ENCODE measurements around the gene DTX3. TPM values are rescaled to one million over a fixed set of nuclear protein-coding genes. Genes with fewer than 3 reads are reported as not detected.

The DTX3 gene, protein sequence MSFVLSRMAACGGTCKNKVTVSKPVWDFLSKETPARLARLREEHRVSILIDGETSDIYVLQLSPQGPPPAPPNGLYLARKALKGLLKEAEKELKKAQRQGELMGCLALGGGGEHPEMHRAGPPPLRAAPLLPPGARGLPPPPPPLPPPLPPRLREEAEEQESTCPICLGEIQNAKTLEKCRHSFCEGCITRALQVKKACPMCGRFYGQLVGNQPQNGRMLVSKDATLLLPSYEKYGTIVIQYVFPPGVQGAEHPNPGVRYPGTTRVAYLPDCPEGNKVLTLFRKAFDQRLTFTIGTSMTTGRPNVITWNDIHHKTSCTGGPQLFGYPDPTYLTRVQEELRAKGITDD
- total RNA-seq, result 7.2 TPM
- long read RNA-seq, partial matches to known transcripts, result 1 of 4 reads
- long read RNA-seq, other reads (novel, unspliced or antisense), result 2 of 4 reads

DNA sequence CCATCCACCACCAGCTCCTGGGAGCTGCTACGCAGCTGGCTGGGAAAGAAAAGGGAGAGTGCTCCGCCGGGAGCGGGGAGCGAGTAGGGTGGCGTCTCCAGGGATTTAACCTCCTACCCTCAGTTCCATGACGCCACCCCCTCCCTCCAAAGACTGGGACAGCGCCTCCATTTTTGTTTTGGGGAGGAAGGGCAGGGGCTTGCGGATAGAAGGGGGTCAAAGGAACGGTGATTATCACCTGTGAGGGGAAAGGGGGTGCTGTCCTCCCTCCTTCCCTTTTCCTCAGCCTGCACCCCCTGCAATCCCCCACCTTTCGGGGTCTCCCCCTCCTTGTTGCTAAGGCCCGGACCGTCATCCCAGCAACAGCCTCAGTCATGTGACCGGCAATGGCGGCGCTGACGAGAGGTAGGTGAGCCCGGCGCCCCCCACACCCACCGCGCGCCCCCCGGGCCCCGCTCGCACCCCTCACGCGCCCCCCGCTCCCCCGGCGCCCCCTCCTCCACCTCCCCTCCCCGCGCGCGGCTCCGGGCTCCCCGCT lies at the start of gene DTX3:
Gene DTX3 (plus strand): TSS at position 371 of the 538 bp plus-strand sequence. CDS start 1,694 bp downstream, outside the sequence.
- DNase-seq (ENCODE audit: low spot score), result peak; percentile 71

DNA sequence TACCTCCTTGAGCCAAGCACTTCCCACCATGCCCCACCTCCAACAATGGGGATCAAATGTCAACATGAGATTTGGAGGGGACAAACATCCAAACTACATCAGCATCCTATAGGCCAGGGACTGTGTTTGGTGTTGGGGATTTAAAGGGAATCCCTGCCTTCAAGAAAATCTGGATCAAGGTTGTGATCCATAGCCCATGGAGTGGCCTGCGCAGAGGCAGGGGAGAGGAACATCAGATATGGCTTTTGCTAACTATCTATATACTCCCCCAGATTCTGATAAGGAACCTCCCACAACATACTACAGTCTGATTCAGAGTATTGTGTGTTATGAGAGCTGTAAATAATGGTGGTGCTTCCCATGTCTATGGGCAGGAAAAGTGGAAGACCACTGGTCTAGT lies 49.7 kb upstream of the DTX3 start:
- no peak for DNase-seq (ENCODE audit: low spot score)

DNA sequence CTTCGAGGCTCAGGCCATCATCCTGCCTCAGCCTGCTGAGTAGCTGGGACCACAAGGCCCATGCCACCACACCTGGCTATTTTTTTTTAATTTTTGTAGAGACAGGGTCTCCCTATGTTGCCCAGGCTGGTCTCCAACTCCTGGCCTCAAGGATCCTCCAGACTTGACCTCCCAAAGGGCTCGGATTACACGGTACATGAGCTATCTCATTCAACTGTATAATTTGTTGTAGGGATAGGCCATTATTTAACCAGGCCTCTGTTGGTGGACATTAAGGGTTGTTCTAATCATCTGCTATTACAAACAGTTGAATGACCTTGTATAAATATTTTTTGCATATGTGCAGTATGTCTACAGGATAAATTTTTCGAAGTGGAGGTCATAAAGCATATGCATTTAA lies 45.8 kb upstream of the DTX3 start:
- no peak for DNase-seq (ENCODE audit: low spot score)

DNA sequence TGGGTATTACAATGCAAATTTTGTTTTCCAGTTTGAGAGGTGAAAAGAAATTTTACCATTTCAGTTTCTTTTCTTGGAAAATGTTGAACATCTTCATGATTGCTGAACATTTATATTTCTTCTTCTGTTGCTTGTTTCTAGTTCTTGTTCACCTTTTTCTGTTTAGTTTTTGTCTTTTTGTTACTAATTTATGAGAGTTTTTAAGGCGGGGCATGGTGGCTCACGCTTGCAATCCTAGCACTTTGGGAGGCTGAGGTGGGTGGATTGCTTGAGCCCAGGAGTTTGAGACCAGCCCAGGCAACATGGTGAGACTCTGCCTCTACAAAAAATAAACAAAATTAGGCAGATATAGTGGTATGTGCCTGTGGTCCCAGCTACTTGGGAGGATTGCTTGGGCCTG lies 44.1 kb upstream of the DTX3 start:
- DNase-seq (ENCODE audit: low spot score), result no peak

DNA sequence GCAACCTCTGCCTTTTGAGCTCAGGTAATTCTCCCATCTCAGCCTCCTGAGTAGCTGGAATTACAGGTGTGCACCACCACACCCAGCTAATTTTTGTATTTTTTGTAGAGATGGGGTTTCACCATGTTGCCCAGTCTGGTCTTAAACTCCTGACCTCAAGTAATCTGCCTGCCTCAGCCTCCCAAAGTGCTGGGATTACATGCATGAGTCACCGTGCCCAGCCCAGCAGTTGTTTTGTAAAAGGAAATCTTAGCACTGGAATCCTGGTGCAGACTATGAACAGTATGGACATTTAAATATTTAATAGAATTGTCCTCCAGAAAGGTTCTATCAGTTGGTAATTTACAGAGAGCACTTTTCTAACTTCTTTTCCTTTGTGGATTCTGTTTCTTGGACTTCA lies 43.5 kb upstream of the DTX3 start:
- DNase-seq (ENCODE audit: low spot score), result peak; percentile 26

DNA sequence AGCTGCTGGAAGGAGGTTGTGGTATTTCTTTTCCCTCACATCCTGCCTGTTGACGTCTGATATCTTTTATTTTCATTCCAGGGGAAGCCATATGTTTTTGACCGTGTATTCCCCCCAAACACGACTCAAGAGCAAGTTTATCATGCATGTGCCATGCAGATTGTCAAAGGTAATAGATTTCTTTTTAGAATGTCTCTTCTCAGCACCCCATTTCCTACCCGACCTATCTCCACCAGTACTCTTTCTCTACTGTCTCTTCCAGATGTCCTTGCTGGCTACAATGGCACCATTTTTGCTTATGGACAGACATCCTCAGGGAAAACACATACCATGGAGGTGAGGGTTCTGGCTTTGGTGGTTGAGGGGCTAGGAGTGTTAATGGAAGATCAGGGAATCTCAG lies 41.3 kb upstream of the DTX3 start:
- DNase-seq (ENCODE audit: low spot score), result no peak

DNA sequence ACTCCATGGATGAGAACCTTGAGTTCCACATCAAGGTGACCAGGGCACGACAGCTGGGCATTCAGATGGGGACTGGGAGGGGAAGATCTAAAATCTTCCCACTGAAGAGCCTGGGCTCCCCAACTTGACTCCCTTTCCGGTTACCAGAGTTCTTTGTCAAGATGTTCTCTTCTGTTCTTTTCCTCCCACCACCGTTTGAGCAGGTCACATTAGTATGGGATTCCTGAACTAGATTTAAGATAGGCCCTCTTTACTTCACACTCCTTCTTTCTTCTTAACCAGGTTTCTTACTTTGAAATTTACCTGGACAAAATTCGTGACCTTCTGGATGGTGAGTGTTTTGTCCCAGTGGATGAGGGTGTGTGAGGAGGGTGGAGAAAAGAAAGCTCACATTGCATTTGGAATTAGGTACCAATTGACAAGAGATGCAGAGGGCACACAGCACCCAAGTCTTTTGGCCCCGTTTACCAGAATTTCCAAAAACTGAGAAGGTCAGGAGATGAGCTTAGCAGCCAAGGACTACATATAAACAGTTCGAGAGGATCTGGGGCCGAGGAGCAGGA lies 40.4 kb upstream of the DTX3 start:
- DNase-seq (ENCODE audit: low spot score), result no peak

DNA sequence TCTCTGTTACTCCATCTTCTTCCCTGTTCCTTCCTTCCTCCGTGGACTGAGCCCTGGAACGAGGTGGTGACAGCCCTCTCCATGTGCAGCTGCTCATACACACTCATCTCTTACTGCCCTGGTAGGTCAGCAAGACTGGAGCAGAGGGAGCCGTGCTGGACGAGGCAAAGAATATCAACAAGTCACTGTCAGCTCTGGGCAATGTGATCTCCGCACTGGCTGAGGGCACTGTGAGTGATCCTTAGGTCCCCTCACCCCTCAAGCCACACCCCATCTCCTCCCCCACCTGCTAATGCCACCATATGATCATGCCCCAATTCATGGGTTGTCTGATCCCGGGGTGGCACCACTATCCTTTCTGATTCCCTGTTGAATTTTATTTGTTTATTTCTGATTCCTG lies 35.8 kb upstream of the DTX3 start:
- DNase-seq (ENCODE audit: low spot score), result peak; percentile 79

DNA sequence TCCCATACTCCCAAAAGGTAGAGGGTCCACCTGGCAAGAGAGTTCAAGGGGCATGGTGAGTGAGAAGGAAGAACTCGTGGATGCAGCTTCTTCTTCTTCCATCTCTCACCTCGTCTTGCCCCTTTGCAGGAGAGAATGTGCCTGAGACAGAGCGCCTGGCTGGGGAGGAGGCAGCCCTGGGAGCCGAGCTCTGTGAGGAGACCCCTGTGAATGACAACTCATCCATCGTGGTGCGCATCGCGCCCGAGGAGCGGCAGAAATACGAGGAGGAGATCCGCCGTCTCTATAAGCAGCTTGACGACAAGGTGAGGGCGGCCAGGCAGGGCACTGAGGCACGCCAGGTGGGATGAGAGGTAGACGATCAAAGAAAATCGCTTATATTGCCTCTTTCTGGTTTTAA lies 34.8 kb upstream of the DTX3 start:
- peak; percentile 82 for DNase-seq (ENCODE audit: low spot score)

DNA sequence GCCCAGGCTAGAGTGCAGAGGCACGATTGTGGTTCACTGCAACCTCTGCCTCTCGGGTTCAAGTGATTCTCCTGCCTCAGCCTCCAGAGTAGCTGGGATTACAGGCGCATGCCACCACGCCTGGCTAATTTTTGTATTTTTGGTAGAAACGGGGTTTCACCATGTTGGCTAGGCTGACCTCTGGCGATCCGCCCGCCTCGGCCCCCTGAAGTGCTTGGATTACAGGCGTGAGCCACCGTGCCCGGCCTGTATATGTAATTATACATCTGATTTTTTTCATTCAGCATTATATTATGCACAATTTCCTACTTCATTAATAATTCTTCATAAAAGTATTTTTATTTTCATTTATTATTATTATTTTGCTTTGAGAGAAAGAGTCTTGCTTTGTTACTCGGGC lies 34.2 kb upstream of the DTX3 start:
- peak; percentile 87 for DNase-seq (ENCODE audit: low spot score)

DNA sequence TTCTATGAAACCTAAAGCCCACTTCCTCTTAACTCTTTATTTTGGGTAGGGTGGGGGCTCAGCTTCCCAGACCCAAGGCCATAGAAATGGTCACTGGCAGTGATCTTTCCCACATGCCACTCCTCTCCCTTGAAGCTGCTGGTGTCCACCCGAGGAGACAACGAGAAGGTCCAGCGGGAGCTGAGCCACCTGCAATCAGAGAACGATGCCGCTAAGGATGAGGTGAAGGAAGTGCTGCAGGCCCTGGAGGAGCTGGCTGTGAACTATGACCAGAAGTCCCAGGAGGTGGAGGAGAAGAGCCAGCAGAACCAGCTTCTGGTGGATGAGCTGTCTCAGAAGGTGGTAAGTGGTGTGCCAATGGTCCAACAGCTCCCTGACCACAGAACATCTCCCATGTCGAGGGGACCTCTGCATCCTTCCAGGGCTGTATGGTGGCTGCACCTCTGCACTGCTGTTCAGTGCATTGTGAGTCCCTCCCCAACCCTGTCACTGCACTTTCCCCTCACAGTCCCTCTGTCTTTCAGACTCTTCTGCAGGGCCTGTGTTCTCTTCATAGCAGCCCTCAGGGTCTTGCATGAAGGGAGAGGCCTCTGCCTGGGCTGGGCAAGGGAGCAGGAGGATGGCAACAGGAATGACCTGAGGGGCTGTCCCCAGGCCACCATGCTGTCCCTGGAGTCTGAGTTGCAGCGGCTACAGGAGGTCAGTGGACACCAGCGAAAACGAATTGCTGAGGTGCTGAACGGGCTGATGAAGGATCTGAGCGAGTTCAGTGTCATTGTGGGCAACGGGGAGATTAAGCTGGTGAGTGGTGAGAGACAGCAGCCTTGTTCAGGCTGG lies 32.5 kb upstream of the DTX3 start:
- DNase-seq (ENCODE audit: low spot score), result peak; percentile 81

DNA sequence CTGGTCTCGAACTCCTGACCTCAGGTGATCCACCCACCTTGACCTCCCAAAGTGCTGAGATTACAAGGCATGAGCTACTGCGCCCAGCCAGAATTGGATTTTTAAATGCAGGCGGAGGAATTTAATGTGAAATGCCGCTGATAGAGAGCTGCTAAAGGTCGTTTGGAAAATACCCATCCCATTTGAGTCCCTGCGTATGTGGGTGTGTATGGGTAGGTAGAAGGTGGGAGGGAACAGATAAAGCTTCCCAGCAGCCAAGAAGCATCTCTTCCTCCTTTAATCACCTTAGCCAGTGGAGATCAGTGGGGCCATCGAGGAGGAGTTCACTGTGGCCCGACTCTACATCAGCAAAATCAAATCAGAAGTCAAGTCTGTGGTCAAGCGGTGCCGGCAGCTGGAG lies 29.8 kb upstream of the DTX3 start:
- DNase-seq (ENCODE audit: low spot score), result peak; percentile 60

DNA sequence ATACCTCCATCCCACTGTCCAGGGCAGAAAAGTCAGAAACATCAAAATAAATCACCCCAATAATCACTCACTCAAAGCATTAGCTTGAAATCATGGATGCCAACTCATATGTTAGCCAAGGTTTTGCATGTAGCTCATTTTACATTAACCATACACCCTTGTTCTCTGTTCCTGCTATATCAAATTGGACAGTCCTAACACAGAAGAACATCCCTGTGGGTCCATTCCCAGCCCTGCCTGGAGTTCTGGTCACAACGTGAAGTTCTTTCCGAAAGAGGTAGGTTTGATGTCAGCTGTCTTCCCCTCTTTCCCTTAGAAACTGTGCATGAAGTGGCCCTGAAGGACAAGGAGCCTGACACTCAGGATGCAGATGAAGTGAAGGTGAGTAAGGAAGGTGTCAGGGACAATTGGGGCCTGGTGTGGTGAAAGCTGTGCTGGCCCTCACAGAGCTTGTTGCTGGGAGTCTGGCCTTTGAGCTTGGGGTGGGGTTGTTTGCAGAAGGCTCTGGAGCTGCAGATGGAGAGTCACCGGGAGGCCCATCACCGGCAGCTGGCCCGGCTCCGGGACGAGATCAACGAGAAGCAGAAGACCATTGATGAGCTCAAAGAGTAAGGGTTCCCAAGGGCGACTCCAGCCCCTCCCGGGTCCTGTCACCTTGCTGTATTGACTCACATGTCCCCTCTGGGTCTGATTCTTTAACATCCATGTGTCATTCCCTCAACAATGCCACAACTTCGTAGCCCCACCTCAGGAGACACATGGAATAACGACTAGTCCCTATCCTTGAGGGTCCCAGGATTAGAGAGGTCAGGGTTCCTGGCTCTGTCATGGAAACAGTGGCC lies 28.6 kb upstream of the DTX3 start:
- peak; percentile 80 for DNase-seq (ENCODE audit: low spot score)

DNA sequence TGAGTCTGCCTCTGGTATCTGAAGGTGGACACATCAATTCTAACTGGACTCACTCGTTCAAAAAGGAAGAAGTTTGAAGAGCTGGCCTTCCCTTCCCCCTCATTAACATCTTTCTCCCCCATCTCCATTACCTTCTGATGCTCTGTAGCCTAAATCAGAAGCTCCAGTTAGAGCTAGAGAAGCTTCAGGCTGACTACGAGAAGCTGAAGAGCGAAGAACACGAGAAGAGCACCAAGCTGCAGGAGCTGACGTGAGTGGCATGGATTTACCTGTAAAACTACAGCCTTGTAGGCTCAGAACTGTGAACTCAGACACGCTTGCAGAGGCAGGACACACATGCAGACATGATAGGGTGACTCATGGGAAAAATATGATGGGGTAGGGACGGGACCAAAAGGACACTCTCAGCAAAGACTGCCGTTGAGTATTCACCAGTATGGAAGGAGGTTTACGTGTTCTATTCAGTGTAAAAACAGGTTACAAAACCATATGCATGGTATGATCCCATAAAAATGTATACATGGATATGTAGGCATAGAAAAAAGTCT lies 27.9 kb upstream of the DTX3 start:
- DNase-seq (ENCODE audit: low spot score), result peak; percentile 16

DNA sequence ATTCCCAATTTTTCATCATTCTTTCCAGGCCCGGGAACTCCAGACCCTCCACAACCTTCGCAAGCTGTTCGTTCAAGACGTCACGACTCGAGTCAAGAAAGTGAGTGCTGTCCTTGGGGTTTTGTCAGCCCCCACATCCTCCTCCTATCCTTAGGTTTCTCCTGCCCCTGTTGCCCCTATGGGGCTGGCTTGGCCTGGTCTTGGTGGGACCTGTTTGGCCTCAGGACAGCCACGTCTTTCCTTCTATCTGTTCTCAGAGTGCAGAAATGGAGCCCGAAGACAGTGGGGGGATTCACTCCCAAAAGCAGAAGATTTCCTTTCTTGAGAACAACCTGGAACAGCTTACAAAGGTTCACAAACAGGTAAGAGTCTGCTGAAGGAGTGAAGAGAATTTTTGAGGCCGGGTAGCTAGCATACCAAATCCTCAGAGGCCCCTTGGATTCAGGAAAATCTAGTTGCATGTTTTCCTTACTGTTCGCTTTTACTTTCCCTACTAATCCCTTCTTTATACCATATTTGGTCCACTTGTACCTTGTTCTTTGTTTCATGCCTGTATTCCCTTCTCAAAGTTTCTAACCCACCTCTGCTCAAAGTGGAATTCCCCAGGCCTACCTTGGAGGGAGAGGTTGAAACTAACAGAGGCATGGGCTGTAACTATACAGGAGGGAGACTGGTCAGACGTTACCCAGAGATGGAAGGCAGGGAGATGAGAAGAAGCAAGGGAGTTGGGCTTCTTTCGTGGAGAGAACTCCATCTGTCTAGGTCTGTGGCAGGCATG lies 26.5 kb upstream of the DTX3 start:
- DNase-seq (ENCODE audit: low spot score), result peak; percentile 57

DNA sequence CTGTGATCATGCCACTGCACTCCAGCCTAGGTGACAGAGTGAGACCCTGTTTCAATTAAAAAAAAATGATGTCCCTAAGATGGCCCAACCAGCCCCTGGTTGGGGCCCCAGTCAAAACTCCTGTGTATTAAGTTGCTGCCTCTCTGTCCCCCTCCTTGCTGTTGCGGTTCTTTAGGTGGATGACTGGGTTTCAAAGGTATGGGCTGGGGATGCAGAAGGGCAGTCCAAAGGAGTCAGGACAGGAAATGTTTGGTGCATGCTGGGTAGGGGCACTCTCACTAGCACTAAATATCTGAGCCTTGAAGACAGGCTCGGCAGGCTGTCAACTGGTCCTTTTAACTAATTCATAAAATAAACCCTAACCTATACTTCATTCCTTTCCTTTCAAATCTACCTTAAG lies 25.6 kb upstream of the DTX3 start:
- DNase-seq (ENCODE audit: low spot score), result peak; percentile 28

DNA sequence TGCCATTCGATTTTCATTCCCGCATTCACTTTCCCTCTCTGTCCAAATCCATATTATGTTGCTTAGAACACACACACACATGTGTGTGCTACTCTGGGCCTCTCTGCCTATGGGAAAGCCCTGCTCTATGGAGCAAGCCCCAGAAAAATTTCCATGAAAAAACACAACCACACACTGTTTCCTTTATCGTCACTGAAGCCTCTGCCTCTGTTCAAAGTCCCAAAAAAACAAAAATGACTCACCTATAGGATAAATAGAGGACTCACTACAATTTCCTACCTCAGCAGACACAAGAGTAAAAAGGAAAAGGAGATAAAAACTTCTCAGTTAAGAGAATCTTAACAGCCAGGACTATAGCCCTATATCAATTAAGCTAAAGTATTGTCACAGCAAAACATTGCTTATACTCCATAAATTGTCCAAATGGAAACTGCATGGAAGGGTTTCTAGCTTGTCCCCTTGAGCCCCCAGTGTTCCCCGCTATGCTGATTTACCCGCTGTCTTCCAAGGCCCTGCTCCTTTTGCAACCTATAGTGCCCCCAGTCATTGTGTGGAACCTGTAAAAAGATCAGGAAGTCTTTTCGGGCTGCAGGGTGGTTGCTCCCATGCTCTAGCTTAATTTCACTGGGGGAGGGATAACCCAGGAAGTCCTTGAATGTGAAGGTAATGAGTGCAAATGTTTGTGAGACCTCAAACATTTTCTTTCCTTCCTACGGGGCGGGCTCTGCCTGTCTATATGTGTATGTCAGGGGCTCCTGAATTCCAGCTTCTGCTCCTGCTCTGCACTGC lies 24.8 kb upstream of the DTX3 start:
- peak; percentile 22 for DNase-seq (ENCODE audit: low spot score)

DNA sequence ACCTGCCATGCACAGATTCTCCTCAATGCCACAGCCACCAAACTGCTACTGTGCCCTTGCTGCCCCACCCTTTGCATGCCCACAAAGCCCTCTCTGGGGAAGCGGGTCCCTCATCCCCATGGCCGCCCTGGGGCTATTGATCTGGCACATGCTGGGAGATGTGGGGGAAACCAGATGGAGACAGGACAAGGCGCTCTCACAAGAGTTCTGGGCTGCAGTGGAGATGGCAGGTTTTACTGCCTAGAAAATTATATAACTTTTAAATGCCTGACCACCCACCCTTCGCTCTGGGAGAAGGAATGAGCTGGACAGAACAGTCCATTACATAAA lies 24.2 kb upstream of the DTX3 start:
- peak; percentile 78 for DNase-seq (ENCODE audit: low spot score)

DNA sequence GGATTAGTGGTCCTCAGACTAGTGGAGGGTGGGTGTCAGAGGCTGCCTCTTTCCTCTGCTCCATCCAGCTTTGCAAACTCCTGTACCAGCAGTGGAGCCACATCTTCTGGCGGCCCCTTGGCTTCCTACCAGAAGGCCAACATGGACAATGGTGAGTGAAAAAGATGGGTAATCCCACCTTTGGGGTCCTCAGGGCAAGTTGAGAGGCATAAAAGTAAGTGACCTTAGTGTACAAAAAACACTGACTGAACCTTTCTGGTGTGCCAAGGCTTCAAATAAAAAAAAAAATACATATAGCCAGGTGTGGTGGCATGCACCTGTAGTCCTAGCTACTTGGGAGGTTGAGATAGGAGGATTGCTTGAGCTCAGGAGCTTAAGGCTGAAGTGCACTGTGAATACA lies 22.8 kb upstream of the DTX3 start:
- no peak for DNase-seq (ENCODE audit: low spot score)

All from mesenteric fat pad (tissue), 1 donor.